ENCODE results near the gene FAAH2. TPM values are rescaled to one million over a fixed set of nuclear protein-coding genes. Genes with fewer than 3 reads are reported as not detected.
A peak's percentile ranks its signal among the peaks of the same experiment; 100 is the strongest.

Gene FAAH2
- total and polyA plus RNA-seq, 9 of the 15 experiments (the other 6 are each of a cell fraction or from before 2014, with no cell fraction given) = 0.07 to 1.1 (median 0.47) TPM

- TF ChIP-seq FOXK1 (CRISPR knock-in tag; IDR thresholded peaks at IDR 0.05; ENCODE audit: borderline replicate concordance) = no peak
- no peak for TF ChIP-seq ATF1 (CRISPR knock-in tag; IDR thresholded peaks at IDR 0.05)
- TF ChIP-seq ATF1 (tag; IDR thresholded peaks at IDR 0.05) = peak; percentile 10; the same call in 1 of the 2 replicates
- TF ChIP-seq NFXL1 (CRISPR knock-in tag; IDR thresholded peaks at IDR 0.05) = no peak
- 0 out of 2 replicates have a peak, but pooled peaks have one; percentile 10 for TF ChIP-seq CREM (IDR thresholded peaks at IDR 0.05; ENCODE audit: low read depth)
- TF ChIP-seq MEIS2 (IDR thresholded peaks at IDR 0.05; ENCODE audit: partially characterized antibody) = peak; percentile 39
- TF ChIP-seq ZNF75A (CRISPR knock-in tag; IDR thresholded peaks at IDR 0.05) = no peak
- no peak for TF ChIP-seq CCNT2 (IDR thresholded peaks at IDR 0.05; ENCODE audit: borderline replicate concordance, extremely low read depth, insufficient read length, low read depth, low read length)
- no peak for TF ChIP-seq SMARCC2 (IDR thresholded peaks at IDR 0.05; ENCODE audit: low read depth)
Measured at GRCh38 chrX:57286507-57287251, at the start of gene FAAH2 (continued).

- Histone ChIP-seq H2AFZ (ENCODE audit: low read depth, low read length) (no peak overlapping the region), H3K27me3 (ENCODE audit: control insufficient read depth in 2 of 2, insufficient read depth in 2 of 2, low read length in 2 of 2) (no peaks in the 10 kb centered on the region), H3K4me2 (ENCODE audit: insufficient read depth, low read length) (no peak overlapping the region), H3K4me1 (replicated peaks in 1 of 2; ENCODE audit: control insufficient read depth in 2 of 2, insufficient read depth in 2 of 2, low read length in 2 of 2) (no peaks in the 10 kb centered on the region), H3K79me2 (ENCODE audit: control insufficient read depth, insufficient read depth, low read length) (no peaks in the 10 kb centered on the region), H3K9ac (ENCODE audit: insufficient read depth in 1 of 2, low read depth in 2 of 2, low read length in 2 of 2) (no peak overlapping the region), H4K20me1 (replicated peaks; ENCODE audit: control insufficient read depth, insufficient read depth, low read length) (no peaks in the 10 kb centered on the region), H3K27ac (ENCODE audit: extremely low read depth, low read depth, low read length) (no peak overlapping the region), H3K4me3 (no peak overlapping the region), H3K9me1 (ENCODE audit: control insufficient read depth, insufficient read depth, low read length) (no peaks in the 10 kb centered on the region), H3K9me3 (replicated peaks; ENCODE audit: control insufficient read depth, insufficient read depth, low read depth, low read length) (no peaks in the 10 kb centered on the region), H3K36me3 (ENCODE audit: control insufficient read depth, insufficient read depth, low read length) (no peaks in the 10 kb centered on the region)
- CTCF ChIA-PET (ENCODE audit: low intra/inter-chr PET ratio) = no interaction called here
- POLR2A ChIA-PET = no interaction called here
- ATAC-seq = no peak
- no TSS peak for BruUV-seq (replicated peaks)
- intact Hi-C loops (cut with micrococcal nuclease) (no loop called here), in situ Hi-C loops (cut with MboI) (no loop called here)
- WGBS (ENCODE audit: insufficient coverage, low coverage, missing lambda C conversion rate) = 13% methylated on average over 4 of the region's 7 CpGs
- DNase-seq (ENCODE audit: extremely low read depth in 1 of 4, low spot score in 3 of 4) = no peak
- no peak for FAIRE-seq
- TF ChIP-seq TOE1 (IDR thresholded peaks at IDR 0.05; ENCODE audit: borderline replicate concordance) (no peak), TOE1 (CRISPR knock-in tag; IDR thresholded peaks at IDR 0.05; ENCODE audit: borderline replicate concordance, low read depth) (no peak), ASH1L (IDR thresholded peaks at IDR 0.05; ENCODE audit: borderline replicate concordance, low read depth, partially characterized antibody) (no peak), MBD2 (IDR thresholded peaks at IDR 0.05; ENCODE audit: borderline replicate concordance, low read depth) (no peak), ATF1 (CRISPR knock-in tag; IDR thresholded peaks at IDR 0.05) (no peak), ATF1 (tag; IDR thresholded peaks at IDR 0.05) (no peak), ZNF449 (CRISPR knock-in tag; IDR thresholded peaks at IDR 0.05) (no peak), ZNF232 (CRISPR knock-in tag; IDR thresholded peaks at IDR 0.05) (no peak), ZNF280A (IDR thresholded peaks at IDR 0.05; ENCODE audit: low read depth, partially characterized antibody) (no peak)
- TF ChIP-seq, protein P1, sequence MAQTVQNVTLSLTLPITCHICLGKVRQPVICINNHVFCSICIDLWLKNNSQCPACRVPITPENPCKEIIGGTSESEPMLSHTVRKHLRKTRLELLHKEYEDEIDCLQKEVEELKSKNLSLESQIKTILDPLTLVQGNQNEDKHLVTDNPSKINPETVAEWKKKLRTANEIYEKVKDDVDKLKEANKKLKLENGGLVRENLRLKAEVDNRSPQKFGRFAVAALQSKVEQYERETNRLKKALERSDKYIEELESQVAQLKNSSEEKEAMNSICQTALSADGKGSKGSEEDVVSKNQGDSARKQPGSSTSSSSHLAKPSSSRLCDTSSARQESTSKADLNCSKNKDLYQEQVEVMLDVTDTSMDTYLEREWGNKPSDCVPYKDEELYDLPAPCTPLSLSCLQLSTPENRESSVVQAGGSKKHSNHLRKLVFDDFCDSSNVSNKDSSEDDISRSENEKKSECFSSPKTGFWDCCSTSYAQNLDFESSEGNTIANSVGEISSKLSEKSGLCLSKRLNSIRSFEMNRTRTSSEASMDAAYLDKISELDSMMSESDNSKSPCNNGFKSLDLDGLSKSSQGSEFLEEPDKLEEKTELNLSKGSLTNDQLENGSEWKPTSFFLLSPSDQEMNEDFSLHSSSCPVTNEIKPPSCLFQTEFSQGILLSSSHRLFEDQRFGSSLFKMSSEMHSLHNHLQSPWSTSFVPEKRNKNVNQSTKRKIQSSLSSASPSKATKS (CRISPR knock-in tag; IDR thresholded peaks at IDR 0.05) = no peak
Measured at GRCh38 chrX:57241967-57242366, 44.5 kb upstream of the FAAH2 start.

Data from K562 (cell line).